Activated naive CD4-positive, alpha-beta T cell treated with anti-CD3 and anti-CD28 coated beads, Interleukin-2, amount 50 U/mL, for 72 hours (primary cell): ENCODE data around the gene ITGB2. TPM values are rescaled to one million over a fixed set of nuclear protein-coding genes. Genes with fewer than 3 reads are reported as not detected.

ENCODE experiments used
- ATAC-seq, 2 donors: fragments of 150-1000 bp; cut with Tn5 transposase; 2 replicates each; pipeline ENCODE4 v1.10.0; 2021; ENCODE audit warnings: mild to moderate bottlenecking in 2 of 2, moderate library complexity in 2 of 2
- DNase-seq, 2 donors: peaks; one replicate each; pipeline ENCODE4 v3.0.0; 2021 to 2022; ENCODE audit warnings: low spot score in 2 of 2
- H3K27ac Mint-ChIP-seq, 2 donors: one replicate each; pipeline ENCODE4 v1.8.0; 2022; ENCODE audit warnings: mild to moderate bottlenecking in 2 of 2, mixed read lengths in 2 of 2
- H3K36me3 Mint-ChIP-seq, 2 donors: one replicate each; pipeline ENCODE4 v1.8.0; 2022; ENCODE audit warnings: mixed read lengths in 2 of 2
- H3K9me3 Mint-ChIP-seq, 2 donors: one replicate each; pipeline ENCODE4 v1.8.0; 2022; ENCODE audit warnings: mixed read lengths in 2 of 2
- total RNA-seq, 2 donors: library from RNA; stranded (reverse); gene quantifications; one replicate each; pipeline ENCODE4 v1.2.3, GENCODE V29; 2022

ITGB2 gene
- total RNA-seq, 2 donors from 2014 or later, result 151 to 272 TPM

DNA sequence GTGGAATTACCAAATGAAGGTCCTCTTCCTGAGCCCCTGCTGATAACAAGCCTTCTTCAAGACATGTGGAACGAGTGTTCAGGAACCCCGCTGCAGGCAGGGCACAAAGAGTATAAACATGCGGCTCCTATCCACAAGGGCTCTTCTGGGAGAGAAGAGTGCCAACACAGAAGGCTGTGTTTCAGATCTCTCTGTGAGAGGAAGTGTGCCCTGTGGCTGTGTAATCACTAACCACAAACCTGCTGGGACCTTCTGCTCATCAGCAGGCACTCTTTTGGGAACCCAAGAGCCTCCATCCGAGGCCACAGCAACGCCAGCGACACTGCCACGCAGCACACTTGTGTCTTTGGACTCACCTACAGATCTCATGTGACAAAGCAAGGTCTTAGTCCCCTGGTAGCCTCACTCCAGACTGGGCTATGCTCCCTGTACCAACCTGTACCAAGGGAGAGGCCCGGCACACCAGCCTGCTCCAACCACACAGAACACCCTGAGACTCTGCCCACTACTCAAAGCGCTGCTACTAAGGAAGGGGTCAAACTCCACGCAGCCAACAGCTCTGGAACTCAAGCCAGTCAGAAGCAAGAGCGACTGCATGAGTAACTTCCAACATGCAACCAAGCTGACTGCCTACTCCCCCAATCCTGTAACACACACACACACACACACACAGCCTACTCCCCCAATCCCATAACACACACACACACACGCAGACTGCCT is 55.0 kb downstream of the ITGB2 start:
- DNase-seq, result no peak
- Mint-ChIP-seq H3K9me3 (no peaks in the 10 kb centered on the region), H3K36me3 (peaks cover 0 to 34% of the 10 kb centered on the region in 2 donors), H3K27ac (peak overlapping the region; percentile 65 to 69)
- peak in 1 of 2 donors; percentile 68 for ATAC-seq

DNA sequence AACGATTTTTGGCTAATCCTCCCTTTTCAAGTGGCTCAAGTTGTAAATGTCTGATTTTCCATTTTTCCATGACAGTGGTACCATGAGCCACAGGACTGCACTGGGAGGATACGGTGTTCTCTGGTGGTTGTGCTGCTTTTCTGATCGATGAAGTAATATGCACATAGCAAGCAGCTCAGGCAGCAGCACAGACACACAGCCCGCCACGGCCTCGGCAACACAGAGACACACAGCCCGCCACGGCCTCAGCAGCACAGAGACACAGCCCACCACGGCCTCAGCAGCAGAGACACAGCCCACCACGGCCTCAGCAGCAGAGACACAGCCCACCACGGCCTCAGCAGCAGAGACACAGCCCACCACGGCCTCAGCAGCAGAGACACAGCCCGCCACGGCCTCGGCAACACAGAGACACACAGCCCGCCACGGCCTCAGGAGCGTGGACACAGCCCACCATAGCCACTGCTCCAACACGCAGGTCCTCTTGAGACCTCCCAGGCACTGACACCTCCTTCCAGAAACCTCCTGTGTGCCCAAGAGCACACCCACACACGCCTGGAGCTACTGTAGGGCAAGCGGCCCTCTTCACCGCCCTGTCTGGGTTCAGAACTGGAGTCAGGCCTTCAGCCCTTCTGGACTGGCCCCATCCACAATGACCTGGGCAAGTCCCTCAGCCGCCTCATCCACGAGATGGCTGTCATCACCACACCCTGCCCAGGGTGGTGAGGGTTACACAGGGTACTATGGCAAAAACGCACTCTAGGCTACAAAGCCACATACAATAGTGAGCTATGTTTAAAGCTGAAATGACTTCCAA is 57.6 kb downstream of the ITGB2 start:
- ATAC-seq (no peak), DNase-seq (no peak)
- Mint-ChIP-seq H3K9me3 (no peaks in the 10 kb centered on the region), H3K27ac (peak overlapping the region; percentile 72 to 76), H3K36me3 (peaks cover 0 to 24% of the 10 kb centered on the region in 2 donors)

DNA sequence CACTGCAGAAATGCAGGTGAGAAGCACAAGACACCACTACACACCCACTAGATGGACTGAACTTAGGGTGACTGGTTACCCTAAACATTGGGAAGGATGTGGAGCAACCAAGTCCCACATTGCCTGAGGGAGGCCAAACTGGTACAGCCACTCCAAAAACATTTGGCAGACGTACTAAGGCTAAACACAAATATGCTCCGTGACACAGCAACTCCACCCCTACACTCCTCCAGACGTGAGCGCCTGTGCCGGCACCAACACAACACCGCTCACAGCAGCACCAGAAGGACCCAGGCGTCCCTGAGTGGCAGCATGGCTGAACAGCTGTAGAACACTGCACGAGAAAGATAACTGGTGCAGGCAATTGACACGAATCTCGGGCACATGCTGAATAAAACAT is 61.9 kb downstream of the ITGB2 start:
- no peaks in the 10 kb centered on the region for H3K9me3 Mint-ChIP-seq
- peak overlapping the region in 1 of 2 donors; percentile 56 for H3K27ac Mint-ChIP-seq
- ATAC-seq (no peak), DNase-seq (no peak)
- H3K36me3 Mint-ChIP-seq, result peaks cover 5 to 32% of the 10 kb centered on the region in 2 donors

DNA sequence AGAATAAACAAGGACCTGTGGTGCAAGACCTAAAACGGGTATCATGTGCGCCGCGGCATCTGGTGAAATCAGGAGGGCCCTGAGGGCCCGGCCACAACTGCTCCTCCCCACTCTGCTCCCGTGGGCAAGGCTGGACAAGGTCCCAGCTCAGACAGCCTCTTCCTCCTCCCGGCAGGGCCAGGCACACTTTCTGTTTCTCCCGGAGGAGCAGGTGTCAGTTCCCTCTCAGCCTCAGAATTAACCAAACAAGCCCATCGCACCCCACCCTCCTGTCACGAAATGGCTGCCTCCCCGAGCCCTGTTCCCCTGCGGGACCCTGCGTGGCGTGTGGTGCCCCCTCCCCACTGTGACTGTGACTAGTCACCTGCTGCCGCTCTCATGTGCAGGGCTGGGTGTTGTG is 62.4 kb downstream of the ITGB2 start:
- peak overlapping the region in 1 of 2 donors; percentile 56 for H3K27ac Mint-ChIP-seq
- DNase-seq (no peak), ATAC-seq (no peak)
- H3K9me3 Mint-ChIP-seq, result no peaks in the 10 kb centered on the region
- peaks cover 6 to 32% of the 10 kb centered on the region in 2 donors for H3K36me3 Mint-ChIP-seq

- H3K27ac Mint-ChIP-seq, result peak overlapping the region in 1 of 2 donors; percentile 56
- no peaks in the 10 kb centered on the region for H3K9me3 Mint-ChIP-seq
- peaks cover 6 to 36% of the 10 kb centered on the region in 2 donors for H3K36me3 Mint-ChIP-seq
- ATAC-seq (no peak), DNase-seq (no peak)
These were observed 63.4 kb downstream of the ITGB2 start for GRCh38 chr21:44857127-44857892.

DNA sequence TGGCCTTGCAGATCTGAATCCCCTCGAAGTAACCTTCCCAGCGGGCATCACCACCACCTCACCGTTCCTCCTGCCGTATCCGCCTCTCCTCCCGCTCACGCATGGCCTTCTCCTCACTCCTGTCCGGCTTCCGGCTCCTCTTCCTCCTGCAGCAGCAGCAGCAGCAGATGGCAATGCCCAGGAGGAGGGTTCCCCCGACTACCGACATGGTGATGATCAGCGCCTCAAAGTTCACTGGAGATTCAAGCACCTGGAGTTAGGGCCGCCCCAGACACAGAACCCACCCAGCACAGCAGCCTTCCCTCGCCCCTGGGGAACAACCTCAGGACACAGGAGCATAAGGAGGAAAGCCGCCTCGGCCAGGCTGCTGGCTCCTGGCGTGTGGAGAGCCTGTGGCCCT is 64.6 kb downstream of the ITGB2 start:
- no peak for DNase-seq
- Mint-ChIP-seq H3K36me3 (peaks cover 8 to 41% of the 10 kb centered on the region in 2 donors), H3K27ac (peak overlapping the region; percentile 53 to 69), H3K9me3 (no peaks in the 10 kb centered on the region)
- ATAC-seq, result no peak

GRCh38 chr21:44855572-44855971 is 65.1 kb downstream of the ITGB2 start:
- no peak for DNase-seq
- H3K36me3 Mint-ChIP-seq, result peaks cover 11 to 44% of the 10 kb centered on the region in 2 donors
- H3K27ac Mint-ChIP-seq, result peak overlapping the region in 1 of 2 donors; percentile 69
- ATAC-seq, result peak in 1 of 2 donors; percentile 11
- H3K9me3 Mint-ChIP-seq, result no peaks in the 10 kb centered on the region

DNA sequence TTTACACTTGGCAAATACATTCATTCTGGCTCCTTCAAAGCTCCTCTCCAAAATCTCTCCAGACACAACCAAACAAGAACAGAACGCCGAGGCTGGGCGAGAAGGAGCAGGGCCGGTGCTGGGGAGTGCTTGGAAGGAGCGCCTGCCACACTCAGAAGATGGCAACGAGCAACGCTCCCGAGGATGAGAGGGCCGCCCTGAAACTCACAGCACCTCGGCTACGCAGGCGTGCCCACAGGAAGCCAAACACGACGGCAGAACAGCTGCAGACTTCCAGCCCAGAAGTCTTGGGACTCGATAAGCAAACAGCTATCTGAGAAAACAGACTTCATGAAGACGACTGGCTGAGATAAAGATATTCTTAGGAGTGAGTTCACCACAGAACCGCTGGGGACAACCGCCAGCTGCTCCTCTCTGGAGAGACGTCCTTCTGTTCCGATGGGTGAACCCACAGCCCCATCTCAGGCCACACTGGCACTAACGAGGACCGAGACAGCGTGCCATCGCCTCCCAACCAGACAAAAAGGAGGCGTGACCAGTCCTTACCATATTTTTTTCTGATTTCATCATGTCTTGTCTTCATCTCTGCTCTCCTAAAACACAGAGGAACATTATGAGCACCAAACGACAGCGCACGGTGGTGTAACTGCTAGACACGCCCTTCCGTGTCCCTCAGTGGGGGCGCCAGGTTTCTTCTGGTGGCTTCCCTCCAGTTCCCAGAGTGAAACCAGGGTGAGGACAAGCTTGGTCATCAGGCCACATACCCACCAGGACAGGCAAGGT is 65.8 kb downstream of the ITGB2 start:
- peaks cover 11 to 44% of the 10 kb centered on the region in 2 donors for H3K36me3 Mint-ChIP-seq
- ATAC-seq, result peak; percentile 59 to 60
- no peak for DNase-seq
- no peaks in the 10 kb centered on the region for H3K9me3 Mint-ChIP-seq
- peak overlapping the region in 1 of 2 donors; percentile 58 for H3K27ac Mint-ChIP-seq

- peaks cover 11 to 44% of the 10 kb centered on the region in 2 donors for H3K36me3 Mint-ChIP-seq
- H3K9me3 Mint-ChIP-seq, result no peaks in the 10 kb centered on the region
- peak overlapping the region; percentile 58 to 89 for H3K27ac Mint-ChIP-seq
- ATAC-seq (peak; percentile 13 to 16), DNase-seq (no peak)
These were observed 66.4 kb downstream of the ITGB2 start for GRCh38 chr21:44854391-44854663.

GRCh38 chr21:44853601-44854390 is 66.9 kb downstream of the ITGB2 start:
- no peaks in the 10 kb centered on the region for H3K9me3 Mint-ChIP-seq
- no peak for DNase-seq
- peak overlapping the region; percentile 58 to 89 for H3K27ac Mint-ChIP-seq
- H3K36me3 Mint-ChIP-seq, result peaks cover 11 to 44% of the 10 kb centered on the region in 2 donors
- no peak for ATAC-seq

- DNase-seq, result no peak
- ATAC-seq, result peak in 1 of 2 donors; percentile 5
- Mint-ChIP-seq H3K9me3 (no peaks in the 10 kb centered on the region), H3K36me3 (peaks cover 11 to 42% of the 10 kb centered on the region in 2 donors), H3K27ac (no peak overlapping the region)
These were observed 69.6 kb downstream of the ITGB2 start for GRCh38 chr21:44850905-44851657.

- ATAC-seq, result no peak
- H3K36me3 Mint-ChIP-seq, result peaks cover 11 to 38% of the 10 kb centered on the region in 2 donors
- H3K27ac Mint-ChIP-seq, result no peak overlapping the region
- no peaks in the 10 kb centered on the region for H3K9me3 Mint-ChIP-seq
- DNase-seq, result peak in 1 of 2 donors; percentile 37
These were observed 70.4 kb downstream of the ITGB2 start for GRCh38 chr21:44850208-44850800.

DNA sequence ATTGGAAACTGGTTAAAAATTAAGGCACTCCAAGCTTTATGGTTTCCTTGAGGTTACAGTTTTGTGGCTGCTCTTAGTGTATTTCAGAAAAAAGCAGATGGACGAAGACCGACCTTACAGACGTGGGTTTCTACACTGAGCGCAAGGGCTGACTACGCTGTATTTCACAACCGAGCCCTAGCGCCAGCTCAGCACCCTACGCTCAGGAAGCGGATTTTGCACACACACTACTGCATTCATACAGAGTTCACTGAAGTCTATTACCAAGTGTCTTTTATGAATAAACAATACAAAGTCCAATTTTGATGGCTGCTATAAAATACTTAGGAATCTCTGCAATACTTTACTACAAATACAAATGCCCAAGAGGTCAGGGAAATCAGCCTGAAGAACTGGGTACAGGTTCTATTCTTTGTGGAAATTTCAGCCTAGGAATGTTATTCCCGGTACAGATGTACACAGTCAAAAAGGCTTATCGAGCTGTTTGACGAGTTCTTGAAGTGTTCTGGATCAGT is 71.0 kb downstream of the ITGB2 start:
- no peak overlapping the region for H3K27ac Mint-ChIP-seq
- ATAC-seq, result no peak
- H3K36me3 Mint-ChIP-seq, result peaks cover 11 to 34% of the 10 kb centered on the region in 2 donors
- peak in 1 of 2 donors; percentile 39 for DNase-seq
- H3K9me3 Mint-ChIP-seq, result no peaks in the 10 kb centered on the region

GRCh38 chr21:44848821-44849521 is 71.7 kb downstream of the ITGB2 start:
- ATAC-seq, result no peak
- Mint-ChIP-seq H3K9me3 (no peaks in the 10 kb centered on the region), H3K27ac (no peak overlapping the region), H3K36me3 (peaks cover 8 to 27% of the 10 kb centered on the region in 2 donors)
- peak in 1 of 2 donors; percentile 31 for DNase-seq
